Raji (cell line): Measurements from ENCODE around the gene MYO18B.

Experiments
- POLR2A ChIP-seq: IDR thresholded peaks from 2 replicates; pipeline ENCODE4 v1.6.1; 2011; ENCODE audit warnings: low read depth, low read length, control low read depth; ENCODE audit not compliant: insufficient read depth

MYO18B gene

DNA sequence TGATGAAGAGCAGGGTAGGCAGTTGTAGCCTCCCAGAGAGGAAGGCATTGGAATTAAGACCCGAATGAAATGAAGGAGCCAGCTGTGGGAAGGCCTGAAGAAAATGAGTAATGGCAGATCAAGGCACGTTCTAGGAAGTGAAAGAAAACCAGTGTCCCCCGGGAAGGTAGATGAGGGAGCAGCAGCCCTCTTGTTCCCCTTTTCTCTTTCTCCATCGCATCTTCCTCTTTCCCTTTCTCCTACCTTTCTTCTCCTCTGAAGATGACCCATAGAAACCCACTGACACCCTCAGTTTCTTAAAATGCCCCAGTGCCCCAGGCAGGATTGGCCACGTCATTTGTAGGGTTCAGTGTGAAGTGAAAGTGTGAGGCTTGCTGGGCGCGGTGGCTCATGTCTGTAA lies 254.7 kb downstream of the MYO18B start:
- no peak for TF ChIP-seq POLR2A

DNA sequence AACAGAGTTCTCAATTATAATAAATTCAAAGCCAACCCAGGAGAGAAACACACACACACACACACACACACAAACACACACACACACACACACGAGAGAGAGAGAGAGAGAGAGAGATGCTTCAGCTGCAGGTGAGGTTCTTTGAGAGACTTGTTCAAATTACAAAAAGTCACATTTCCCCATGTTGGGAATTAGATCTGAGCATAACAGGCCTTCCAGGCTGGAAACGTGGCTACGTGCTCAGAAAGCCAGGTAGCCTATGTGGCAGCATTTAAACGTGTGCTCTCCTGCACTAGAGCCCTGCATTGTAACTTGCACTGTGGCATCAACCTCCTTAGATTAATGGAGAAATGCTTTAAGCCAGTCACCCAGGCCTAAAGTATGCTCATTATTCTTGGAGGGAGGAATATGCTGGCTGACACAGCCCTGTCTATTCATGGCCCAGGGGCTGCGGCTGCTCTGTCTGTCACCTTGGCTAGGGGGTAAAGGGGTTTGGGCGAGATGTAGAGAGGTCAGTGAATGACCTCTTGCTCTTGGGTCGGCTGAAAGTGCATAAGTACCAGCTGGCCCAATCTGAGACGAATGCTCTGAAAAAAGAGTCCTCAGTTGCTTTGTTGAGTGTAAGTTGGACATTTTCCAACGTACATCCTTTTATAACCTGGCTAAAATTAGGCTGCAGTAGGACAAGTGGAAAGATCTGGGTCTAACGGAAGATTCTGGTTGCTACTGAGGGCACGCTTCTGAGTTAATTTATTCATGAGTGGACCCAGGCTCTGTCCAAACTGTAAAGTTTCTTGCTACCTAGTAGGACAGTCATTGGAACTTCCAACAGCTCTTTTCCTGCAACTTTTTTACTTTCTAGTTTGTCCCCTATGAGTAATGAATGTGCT lies 256.1 kb downstream of the MYO18B start:
- TF ChIP-seq POLR2A, result no peak

DNA sequence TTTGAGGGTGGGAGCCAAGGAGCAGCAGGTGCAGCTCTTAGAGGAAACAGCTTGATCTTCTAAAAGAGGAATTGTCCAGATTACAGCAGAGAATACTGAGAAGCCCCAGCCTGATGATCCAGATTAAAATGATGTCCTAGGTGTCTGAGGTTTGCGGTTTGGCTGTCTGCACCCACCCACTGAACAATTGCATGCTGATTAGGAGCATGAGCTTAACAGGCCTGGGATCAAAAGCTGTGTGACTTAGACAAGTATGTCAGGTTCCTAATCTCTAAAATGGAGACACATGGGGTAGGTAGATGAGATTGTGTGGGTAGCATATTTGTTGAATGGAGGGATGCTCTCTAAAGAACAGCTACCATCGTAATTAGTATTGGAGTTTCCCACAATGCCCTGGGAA lies 260.5 kb downstream of the MYO18B start:
- TF ChIP-seq POLR2A, result no peak

DNA sequence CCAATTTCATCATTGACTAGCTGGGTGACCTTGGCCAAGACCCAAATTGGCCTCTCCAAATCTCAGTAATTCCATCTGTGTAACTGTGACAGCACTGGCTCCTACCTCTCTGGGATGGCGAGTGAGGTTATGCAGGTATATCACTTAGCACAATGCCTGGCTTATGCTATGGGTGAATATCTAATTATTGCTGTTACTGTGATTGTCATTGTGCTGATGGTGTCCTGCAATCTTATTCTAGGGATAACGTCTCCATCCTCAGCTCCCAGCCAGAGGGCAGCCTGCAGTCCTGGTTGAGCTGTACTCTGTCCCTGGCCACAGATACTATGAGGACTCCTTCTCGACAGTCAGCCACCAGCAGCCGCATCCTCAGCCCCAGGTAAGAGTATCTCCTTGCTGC lies 262.5 kb downstream of the MYO18B start:
- no peak for TF ChIP-seq POLR2A

DNA sequence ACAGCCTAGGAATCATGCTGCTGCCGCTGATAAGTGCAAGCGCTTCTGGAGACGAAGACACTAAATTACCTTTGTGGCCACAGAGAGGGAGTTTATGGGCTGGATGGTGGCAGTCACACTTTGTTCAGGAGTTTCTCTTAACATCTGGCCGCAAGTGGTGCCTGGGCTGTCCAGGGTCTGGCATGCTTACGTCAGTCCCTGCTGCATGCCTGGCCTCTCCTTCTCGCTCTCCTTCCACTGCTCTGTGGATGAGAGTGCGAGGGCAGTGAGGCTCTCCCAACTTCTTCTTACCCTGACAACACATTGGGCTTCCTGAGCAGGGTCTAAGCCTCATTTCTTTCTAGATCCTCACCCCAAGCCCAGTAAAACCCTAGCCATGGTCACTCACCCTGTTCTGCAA lies 266.6 kb downstream of the MYO18B start:
- TF ChIP-seq POLR2A, result no peak

DNA sequence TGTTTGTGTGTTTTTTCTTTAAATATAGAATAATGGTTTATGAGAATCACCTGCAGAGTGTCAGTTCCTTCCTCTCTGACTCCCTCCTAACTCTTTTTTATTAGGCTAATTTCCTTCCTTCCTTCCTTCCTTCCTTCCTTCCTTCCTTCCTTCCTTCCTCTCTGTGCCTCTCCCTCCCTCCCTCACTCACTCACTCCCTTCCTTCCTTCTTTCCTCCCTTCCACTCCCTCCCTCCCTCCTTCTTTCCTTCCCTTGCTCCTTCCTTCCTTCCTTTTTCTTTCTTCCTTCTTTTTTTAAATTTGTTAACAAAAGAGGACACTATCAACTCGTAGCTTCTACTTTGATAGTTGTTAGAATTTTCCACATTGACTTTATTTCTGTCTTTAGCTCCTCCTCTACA lies 274.9 kb downstream of the MYO18B start:
- TF ChIP-seq POLR2A, result no peak

DNA sequence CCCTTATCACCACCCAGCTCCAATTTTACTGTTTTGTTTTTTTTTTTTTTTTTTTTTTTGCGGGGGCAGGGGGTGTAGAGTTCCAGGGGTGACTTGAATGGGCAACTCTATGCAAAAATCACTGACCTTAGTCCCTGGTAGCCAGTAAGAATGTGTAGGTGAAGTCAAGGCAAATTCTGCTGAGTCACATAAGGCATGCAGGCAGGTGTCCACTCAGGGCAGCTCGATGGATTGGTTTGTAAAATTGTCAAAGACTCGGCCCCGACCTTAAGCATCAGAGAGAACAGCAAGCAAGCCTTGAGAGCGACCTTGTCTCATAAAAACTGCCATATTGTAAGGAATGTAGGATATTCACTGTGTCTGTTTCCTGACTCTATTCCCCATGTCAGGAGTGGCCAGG lies 275.9 kb downstream of the MYO18B start:
- no peak for TF ChIP-seq POLR2A

DNA sequence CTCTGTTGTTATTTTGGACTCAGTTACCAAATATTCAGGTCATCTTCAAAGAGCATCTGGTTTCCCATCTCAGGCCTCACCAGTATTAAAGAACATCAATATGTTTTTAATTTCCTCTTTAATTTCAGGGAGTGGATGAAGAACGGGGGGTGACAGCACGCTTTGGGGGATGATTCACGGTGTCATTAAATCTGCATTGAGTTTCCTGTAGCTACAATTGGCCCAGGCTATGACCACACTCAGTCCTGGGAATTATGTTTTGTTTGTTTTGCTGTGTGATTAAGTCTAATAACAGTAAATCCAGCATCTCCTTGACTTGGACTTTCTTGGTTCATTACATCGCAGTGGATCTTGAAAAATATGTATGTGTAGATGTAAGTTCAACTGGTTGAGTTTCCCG lies 277.6 kb downstream of the MYO18B start:
- no peak for TF ChIP-seq POLR2A

DNA sequence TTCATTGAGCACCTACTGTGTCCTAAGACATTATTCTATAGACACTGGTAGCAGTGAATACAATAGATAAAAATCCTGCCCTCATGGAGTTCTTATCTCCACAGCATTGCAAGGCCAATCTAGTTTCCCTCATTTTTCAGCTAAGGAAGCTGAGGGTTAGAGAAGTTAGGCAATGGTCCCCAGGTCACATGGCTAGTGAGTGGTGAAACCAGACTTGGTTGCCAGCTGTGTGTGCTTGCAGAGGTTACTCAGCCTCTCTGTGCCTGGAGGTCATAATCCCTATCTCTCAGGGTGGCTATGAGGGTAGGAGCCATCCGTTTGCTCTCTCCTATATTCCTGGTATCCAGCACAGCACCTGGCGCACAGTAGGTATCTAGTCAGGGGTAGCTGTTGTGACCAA lies 279.5 kb downstream of the MYO18B start:
- TF ChIP-seq POLR2A, result no peak

DNA sequence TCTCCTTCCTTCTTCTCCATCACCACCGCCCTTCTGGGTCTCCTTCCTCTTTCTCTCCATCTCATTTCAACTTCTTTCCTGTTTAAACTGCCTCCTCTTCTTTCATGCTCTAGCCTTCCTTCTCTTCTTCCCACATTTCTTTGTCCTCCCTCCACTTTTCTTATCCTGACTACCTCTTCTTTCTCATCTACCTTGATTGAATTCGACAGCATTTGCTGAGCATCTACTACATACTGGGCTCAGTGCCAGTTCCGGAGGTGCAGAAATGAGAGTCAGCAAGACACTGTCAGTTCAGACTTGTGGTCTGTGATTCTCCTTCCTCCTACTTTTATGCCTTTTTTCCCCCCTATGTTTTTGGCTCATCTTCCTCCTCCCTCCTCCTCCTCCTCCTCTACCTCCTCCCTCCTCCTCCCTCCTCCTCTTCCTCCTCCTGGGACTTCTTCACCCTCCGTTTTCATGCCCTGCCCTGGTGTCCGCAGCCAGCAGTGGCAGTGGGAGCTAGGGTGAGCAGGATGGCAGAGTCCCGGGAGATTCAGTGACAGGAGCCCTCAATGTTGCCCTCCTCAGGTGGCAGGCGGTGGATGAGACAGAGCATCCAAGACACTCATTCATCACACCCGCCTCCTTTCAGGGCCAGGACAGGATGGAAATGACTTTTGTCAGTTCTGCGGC lies 281.3 kb downstream of the MYO18B start:
- no peak for TF ChIP-seq POLR2A

DNA sequence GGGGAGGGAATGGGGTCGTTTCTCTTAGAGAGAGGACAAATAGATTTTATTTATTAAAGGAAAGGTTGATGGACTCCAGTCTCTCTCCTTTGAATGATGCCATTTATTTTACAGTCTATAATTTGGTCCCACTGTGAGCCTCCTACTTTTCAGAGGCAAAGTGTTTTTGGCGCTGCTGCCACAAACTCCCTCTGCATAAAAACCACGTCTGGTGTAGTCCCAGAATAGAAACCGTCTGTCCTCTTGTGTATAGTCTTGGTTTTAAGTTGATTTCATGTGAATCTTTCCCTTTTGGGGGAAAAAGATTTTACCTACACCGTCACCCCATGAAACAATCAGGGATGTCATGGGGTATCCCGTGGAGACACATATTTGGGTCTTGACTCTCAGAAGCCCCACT lies 283.6 kb downstream of the MYO18B start:
- TF ChIP-seq POLR2A, result no peak

DNA sequence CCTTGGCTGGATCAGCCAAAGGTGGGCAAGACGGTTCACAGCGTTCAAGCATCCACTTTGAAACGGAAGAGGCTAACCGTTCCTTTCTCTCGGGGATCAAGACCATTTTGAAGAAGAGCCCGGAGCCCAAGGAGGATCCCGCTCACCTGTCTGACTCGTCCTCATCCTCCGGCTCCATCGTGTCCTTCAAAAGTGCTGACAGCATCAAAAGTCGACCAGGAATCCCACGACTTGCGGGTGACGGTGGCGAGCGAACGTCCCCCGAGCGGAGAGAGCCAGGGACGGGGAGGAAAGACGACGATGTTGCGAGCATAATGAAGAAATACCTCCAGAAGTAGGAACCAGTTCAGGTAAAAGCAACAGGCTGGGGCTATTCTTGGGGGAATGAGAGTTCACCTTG lies 285.4 kb downstream of the MYO18B start:
- TF ChIP-seq POLR2A, result no peak

DNA sequence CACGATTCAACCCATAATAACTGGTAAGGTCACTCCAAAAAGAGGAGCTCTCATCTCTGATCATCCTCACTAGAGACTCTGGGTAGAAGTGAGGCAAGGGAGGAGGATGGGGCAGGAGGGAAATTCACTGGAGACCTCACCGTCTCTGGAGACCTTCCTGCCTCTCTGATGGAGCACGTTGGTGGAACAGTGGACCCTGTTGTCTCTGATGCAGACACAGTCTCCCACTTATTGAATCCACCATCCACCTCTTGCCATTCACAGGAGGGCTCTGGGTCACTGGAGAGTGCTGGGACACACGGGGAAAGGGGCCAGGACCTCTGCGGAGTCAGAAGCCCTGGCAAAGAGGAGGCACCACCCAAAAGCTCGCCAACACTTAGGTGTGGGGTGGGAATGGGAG lies 289.7 kb downstream of the MYO18B start:
- TF ChIP-seq POLR2A, result no peak

DNA sequence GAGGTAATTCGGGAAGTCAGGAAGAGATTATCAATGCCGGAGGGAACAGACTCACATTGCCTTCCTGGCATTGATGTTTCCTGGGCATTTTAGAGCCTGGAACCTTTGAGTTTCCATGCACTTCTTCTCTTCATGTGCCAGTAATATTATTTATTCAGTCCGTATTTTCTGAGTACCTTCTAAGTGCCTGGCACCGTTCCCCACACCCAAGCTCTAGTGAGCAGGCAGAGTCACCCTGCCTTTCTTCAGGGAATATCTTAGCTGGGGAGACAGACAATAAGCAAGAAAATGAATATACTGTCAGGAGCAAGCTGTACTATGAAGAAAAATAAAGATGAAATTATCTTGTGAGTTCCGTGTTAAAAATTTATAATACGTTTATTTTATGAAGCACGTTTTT lies 291.1 kb downstream of the MYO18B start:
- no peak for TF ChIP-seq POLR2A

DNA sequence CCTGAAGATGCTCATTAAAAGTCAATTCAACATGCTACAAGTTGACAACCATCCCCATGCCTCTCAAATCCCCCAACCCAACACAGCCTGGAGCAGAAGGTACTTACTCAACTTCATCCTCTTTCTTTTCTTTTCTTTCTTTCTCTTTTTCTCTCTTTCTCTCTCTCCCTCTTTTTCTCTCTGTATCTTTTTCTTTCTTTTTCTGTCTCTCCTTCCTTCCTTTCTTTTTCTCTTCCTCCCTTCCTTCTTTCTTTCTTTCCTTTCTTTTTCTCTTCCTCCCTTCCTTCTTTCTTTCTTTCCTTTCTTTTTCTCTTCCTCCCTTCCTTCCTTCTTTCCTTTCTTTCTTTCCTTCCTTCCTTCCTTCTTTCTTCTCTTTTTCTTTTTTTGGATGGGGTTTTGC lies 291.6 kb downstream of the MYO18B start:
- TF ChIP-seq POLR2A, result no peak

DNA sequence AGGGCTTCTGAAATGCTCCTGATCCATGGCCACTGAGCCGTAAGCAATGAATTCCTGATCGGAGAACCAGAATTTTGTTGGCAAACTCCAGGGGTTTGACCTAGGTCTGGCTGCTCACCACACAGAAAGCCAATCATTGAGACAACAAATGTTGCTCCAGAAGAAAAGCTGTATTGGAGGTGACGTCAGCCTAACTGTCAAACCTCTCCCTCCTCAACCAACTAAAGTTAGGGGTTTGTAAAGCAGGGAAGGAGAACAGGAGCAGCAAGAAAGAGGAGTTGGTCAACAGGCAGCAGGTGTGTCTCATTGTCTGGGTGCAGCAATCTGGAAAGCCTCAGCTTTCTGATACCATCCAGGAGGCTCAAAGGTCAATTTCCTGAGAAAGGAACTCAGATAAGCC lies 293.5 kb downstream of the MYO18B start:
- TF ChIP-seq POLR2A, result no peak
